Common myeloid progenitor, CD34-positive (primary cell): ENCODE measurements around the gene C16orf78.
A peak's percentile ranks its signal among the peaks of the same experiment; 100 is the strongest.

ENCODE experiments used
- CTCF ChIA-PET: fragments of 350-600 bp; sonication (Branson Sonifier 250); formaldehyde crosslinking; loops from one replicate; lab custom pipeline; 2021; ENCODE audit warnings: antibody characterized with exemption; lab: Charles Lee
- POLR2A ChIA-PET: fragments of 350-600 bp; sonication (Branson Sonifier 250); formaldehyde crosslinking; loops from one replicate; lab custom pipeline; 2021; ENCODE audit warnings: antibody characterized with exemption; lab: Charles Lee
- DNase-seq, 3 donors: peaks; one replicate each; pipeline versions ENCODE4 v3.0.0 to v3.0.0-alpha.2; 2013
- H3K27ac ChIP-seq, 2 experiments: 1 replicate in 1 of 2; 2 replicates in 1 of 2; pipeline ENCODE4 v1.7.0; 2013; ENCODE audit warnings: inconsistent platforms in 2 of 2, low read length in 2 of 2, mild to moderate bottlenecking in 2 of 2, low read depth in 1 of 2, moderate library complexity in 1 of 2; ENCODE audit not compliant: severe bottlenecking in 2 of 2, insufficient read depth in 1 of 2, poor library complexity in 1 of 2
- H3K27me3 ChIP-seq, 5 experiments: replicated peaks in 2 of 5; 1 replicate in 3 of 5; 2 replicates in 2 of 5; pipeline versions ENCODE4 v1.6.1 to v1.7.0; 2013; ENCODE audit warnings: low read length in 4 of 5, mild to moderate bottlenecking in 2 of 5, moderate library complexity in 2 of 5, inconsistent platforms in 1 of 5; ENCODE audit not compliant: insufficient read depth in 5 of 5, control insufficient read depth in 4 of 5
- H3K36me3 ChIP-seq, 4 experiments: 1 replicate in 2 of 4; 2 replicates in 2 of 4; pipeline versions ENCODE4 v1.6.1 to v1.7.0; 2013; ENCODE audit warnings: low read length in 3 of 4, control low read depth in 1 of 4, mild to moderate bottlenecking in 1 of 4; ENCODE audit not compliant: control insufficient read depth in 4 of 4, insufficient read depth in 4 of 4
- H3K4me1 ChIP-seq, 4 experiments: 1 replicate in 3 of 4; 2 replicates in 1 of 4; pipeline versions ENCODE4 v1.6.1 to v1.7.1; 2013; ENCODE audit warnings: low read length in 3 of 4, mild to moderate bottlenecking in 3 of 4, control low read depth in 1 of 4, inconsistent platforms in 1 of 4, moderate library complexity in 1 of 4; ENCODE audit not compliant: control insufficient read depth in 4 of 4, insufficient read depth in 4 of 4; ENCODE audit errors: control extremely low read depth in 1 of 4
- H3K4me3 ChIP-seq, 7 experiments: 1 replicate in 4 of 7; 2 replicates in 3 of 7; pipeline versions ENCODE4 v1.5.1 to v1.7.0; 2013; ENCODE audit warnings: mild to moderate bottlenecking in 7 of 7, low read length in 6 of 7, moderate library complexity in 6 of 7, inconsistent platforms in 2 of 7, low read depth in 2 of 7, control low read depth in 1 of 7; ENCODE audit not compliant: insufficient read depth in 4 of 7, control insufficient read depth in 1 of 7; ENCODE audit errors: extremely low read depth in 1 of 7
- H3K9me3 ChIP-seq, 5 experiments: 1 replicate in 4 of 5; 2 replicates in 1 of 5; pipeline versions ENCODE4 v1.6.1 to v1.7.1; 2013; ENCODE audit warnings: low read length in 4 of 5, mild to moderate bottlenecking in 2 of 5, inconsistent platforms in 1 of 5, low read depth in 1 of 5, moderate library complexity in 1 of 5; ENCODE audit not compliant: control insufficient read depth in 4 of 5, insufficient read depth in 2 of 5; ENCODE audit errors: control extremely low read depth in 1 of 5
- whole genome bisulfite sequencing: methylation state at CpG from one replicate; pipeline ENCODE4 v1.1.5; 2013; ENCODE audit not compliant: insufficient coverage; 5-methylcytosine and 5-hydroxymethylcytosine counted together

The C16orf78 gene

GRCh38 chr16:49342336-49343265, 31.0 kb upstream of the C16orf78 start:
- Histone ChIP-seq H3K4me1 (peaks cover 0 to 19% (median 12%) of the 10 kb centered on the region in 4 experiments), H3K9me3 (no peaks in the 10 kb centered on the region), H3K36me3 (no peaks in the 10 kb centered on the region), H3K27me3 (peaks cover 0 to 15% (median 2%) of the 10 kb centered on the region in 5 experiments), H3K4me3 (no peak overlapping the region), H3K27ac (no peak overlapping the region)
- ChIA-PET POLR2A (interaction anchor here (0.5 kb wide), 1 partner anchor 56 kb away, joined by 3 read pairs; no protein-coding TSS in a partner anchor), CTCF (no interaction called here)
- WGBS, result 68% methylated on average over 6 of the region's 8 CpGs
- DNase-seq, result no peak

- WGBS, result 89% methylated on average over 3 of the region's 4 CpGs
- H3K27ac ChIP-seq, result no peak overlapping the region
- no peaks in the 10 kb centered on the region for H3K36me3 ChIP-seq
- H3K4me3 ChIP-seq, result no peak overlapping the region
- POLR2A ChIA-PET, result no interaction called here
- CTCF ChIA-PET, result no interaction called here
- peaks cover 0 to 13% (median 9%) of the 10 kb centered on the region in 4 experiments for H3K4me1 ChIP-seq
- H3K27me3 ChIP-seq, result peaks cover 0 to 18% (median 2%) of the 10 kb centered on the region in 5 experiments
- no peaks in the 10 kb centered on the region for H3K9me3 ChIP-seq
- DNase-seq, result no peak
Observed at GRCh38 chr16:49343291-49343690, 30.3 kb upstream of the C16orf78 start.

GRCh38 chr16:49344401-49344800, 29.2 kb upstream of the C16orf78 start:
- Histone ChIP-seq H3K27ac (no peak overlapping the region), H3K4me1 (peaks cover 0 to 8% (median under 1%) of the 10 kb centered on the region in 4 experiments), H3K9me3 (no peaks in the 10 kb centered on the region), H3K27me3 (peaks cover 0 to 28% (median 2%) of the 10 kb centered on the region in 5 experiments), H3K4me3 (no peak overlapping the region), H3K36me3 (no peaks in the 10 kb centered on the region)
- CTCF ChIA-PET, result no interaction called here
- POLR2A ChIA-PET, result no interaction called here
- DNase-seq, result no peak
- WGBS, result 97% methylated on average over 5 of the region's 5 CpGs

GRCh38 chr16:49345829-49346228, 27.8 kb upstream of the C16orf78 start:
- peak in 2 of 3 donors; percentile 44 to 45 for DNase-seq
- CTCF ChIA-PET, result no interaction called here
- 25% methylated on average over 3 of the region's 4 CpGs for WGBS
- Histone ChIP-seq H3K27me3 (peaks cover 0 to 42% (median 2%) of the 10 kb centered on the region in 5 experiments), H3K36me3 (no peaks in the 10 kb centered on the region), H3K4me1 (peaks cover 0 to 5% (median 0%) of the 10 kb centered on the region in 4 experiments), H3K4me3 (no peak overlapping the region), H3K27ac (no peak overlapping the region), H3K9me3 (no peaks in the 10 kb centered on the region)
- POLR2A ChIA-PET, result no interaction called here

GRCh38 chr16:49346459-49346858, 27.1 kb upstream of the C16orf78 start:
- WGBS, result 100% methylated on average over 1 of the region's 2 CpGs
- Histone ChIP-seq H3K9me3 (no peaks in the 10 kb centered on the region), H3K4me3 (no peak overlapping the region), H3K27ac (no peak overlapping the region), H3K27me3 (peaks cover 0 to 49% (median 0%) of the 10 kb centered on the region in 5 experiments), H3K4me1 (peaks cover 0 to 5% (median 0%) of the 10 kb centered on the region in 4 experiments), H3K36me3 (no peaks in the 10 kb centered on the region)
- ChIA-PET POLR2A (no interaction called here), CTCF (interaction anchor here (1.3 kb wide), 1 partner anchor 12 kb away, joined by 3 read pairs; no protein-coding TSS in a partner anchor)
- DNase-seq, result no peak

GRCh38 chr16:49347476-49347875, 26.1 kb upstream of the C16orf78 start:
- Histone ChIP-seq H3K4me1 (peaks cover 0 to 5% (median 0%) of the 10 kb centered on the region in 4 experiments), H3K36me3 (no peaks in the 10 kb centered on the region), H3K27ac (no peak overlapping the region), H3K4me3 (no peak overlapping the region), H3K27me3 (peaks cover 0 to 49% (median 0%) of the 10 kb centered on the region in 5 experiments), H3K9me3 (no peaks in the 10 kb centered on the region)
- ChIA-PET POLR2A (no interaction called here), CTCF (interaction anchor here (0.8 to 1.5 kb wide), 5 partner anchors 8 to 665 kb away, joined by 3 to 6 read pairs (median 3); no protein-coding TSS in a partner anchor)
- WGBS, result 100% methylated on average over 2 of the region's 2 CpGs
- DNase-seq, result no peak
